Gastrocnemius medialis (tissue), 4 donors: ENCODE results near the gene BEND3.

Experiments used
- POLR2A ChIP-seq, 2 donors: fragments of 450-650 bp; IDR thresholded peaks; one replicate each; pipeline ENCODE4 v1.6.1; 2017; ENCODE audit warnings: antibody characterized with exemption in 2 of 2, mild to moderate bottlenecking in 2 of 2, moderate library complexity in 2 of 2
- TF ChIP-seq, protein P1 (sequence below), 5 experiments: fragments of 450-650 bp in 3 of 5; fragments of 200-600 bp in 2 of 5; sonication (generic) in 2 of 5; IDR thresholded peaks in 4 of 5; conservative IDR thresholded peaks in 1 of 5; 1 replicate in 4 of 5; 2 replicates in 1 of 5; pipeline ENCODE4 v1.5.1; 2016 to 2019; ENCODE audit warnings: antibody characterized with exemption in 5 of 5, mild to moderate bottlenecking in 3 of 5, moderate library complexity in 3 of 5

DNA sequence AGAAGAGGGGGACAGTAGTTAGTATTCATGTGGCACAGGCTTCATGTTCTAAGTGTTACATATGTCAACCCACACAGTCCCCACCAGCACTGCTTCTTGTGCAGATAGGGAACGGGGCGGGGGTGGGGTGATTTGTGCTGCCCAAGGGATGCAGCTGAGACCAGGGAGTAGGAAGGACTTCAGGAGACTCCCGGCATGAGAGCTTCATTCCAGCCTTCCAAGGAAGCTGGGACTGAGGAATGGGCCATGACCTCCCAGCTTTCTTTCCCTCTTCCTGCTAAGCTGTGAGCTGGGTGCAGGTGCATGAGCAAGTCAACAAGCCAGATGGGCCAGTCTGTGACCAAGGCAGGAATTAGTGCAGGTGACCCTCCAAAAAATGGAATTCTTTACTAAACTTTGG lies 9.2 kb downstream of the BEND3 start:
- TF ChIP-seq POLR2A (IDR thresholded peaks at IDR 0.05): no peak
- TF ChIP-seq, protein P1, sequence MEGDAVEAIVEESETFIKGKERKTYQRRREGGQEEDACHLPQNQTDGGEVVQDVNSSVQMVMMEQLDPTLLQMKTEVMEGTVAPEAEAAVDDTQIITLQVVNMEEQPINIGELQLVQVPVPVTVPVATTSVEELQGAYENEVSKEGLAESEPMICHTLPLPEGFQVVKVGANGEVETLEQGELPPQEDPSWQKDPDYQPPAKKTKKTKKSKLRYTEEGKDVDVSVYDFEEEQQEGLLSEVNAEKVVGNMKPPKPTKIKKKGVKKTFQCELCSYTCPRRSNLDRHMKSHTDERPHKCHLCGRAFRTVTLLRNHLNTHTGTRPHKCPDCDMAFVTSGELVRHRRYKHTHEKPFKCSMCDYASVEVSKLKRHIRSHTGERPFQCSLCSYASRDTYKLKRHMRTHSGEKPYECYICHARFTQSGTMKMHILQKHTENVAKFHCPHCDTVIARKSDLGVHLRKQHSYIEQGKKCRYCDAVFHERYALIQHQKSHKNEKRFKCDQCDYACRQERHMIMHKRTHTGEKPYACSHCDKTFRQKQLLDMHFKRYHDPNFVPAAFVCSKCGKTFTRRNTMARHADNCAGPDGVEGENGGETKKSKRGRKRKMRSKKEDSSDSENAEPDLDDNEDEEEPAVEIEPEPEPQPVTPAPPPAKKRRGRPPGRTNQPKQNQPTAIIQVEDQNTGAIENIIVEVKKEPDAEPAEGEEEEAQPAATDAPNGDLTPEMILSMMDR (IDR thresholded peaks at IDR 0.05 in 4 of 5, conservative IDR thresholded peaks at IDR 0.05 in 1 of 5): no peak
